Measurements from ENCODE around the gene DDAH2. TPM values are rescaled to one million over a fixed set of nuclear protein-coding genes. Genes with fewer than 3 reads are reported as not detected.
A peak's percentile ranks its signal among the peaks of the same experiment; 100 is the strongest.

DDAH2 gene
- total and polyA plus RNA-seq, 4 donors, result 62.9 to 207 (median 168) TPM

DNA sequence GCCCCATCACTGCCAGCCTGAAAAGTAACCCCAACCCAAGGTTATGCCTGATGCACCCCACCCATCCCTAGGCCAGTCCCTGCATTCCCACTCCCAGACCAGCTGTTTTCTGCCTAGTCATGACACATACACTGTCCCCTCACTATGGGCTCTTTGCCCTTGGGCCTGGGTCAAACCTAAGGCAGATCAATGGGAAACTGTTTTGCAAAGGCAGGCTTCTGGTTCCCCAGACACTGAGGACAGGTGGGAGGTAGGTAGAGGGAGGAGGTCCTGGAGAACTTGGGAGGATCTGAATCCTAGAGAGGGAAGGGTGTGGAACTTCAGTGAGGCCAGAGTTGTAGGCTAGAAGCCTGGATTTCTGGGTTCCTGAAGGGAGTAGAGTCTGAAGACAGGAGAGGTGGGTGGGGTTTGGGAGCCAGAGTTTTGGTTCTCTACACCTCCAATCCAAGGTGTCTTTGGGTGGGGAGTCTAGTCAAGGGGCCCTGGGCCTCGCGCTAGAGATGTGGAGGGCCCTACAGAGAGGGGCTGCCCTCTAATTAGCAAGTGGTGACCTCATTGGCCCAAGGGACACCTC is 5.2 kb upstream of the DDAH2 start:
- H3K4me3 ChIP-seq (ENCODE audit: low read depth, low read length), result peak overlapping the region; percentile 68
- peak overlapping the region; percentile 84 for H3K27ac ChIP-seq (ENCODE audit: low read depth, low read length)
- DNase-seq (ENCODE audit: low read depth in 4 of 6, low spot score in 6 of 6), result no peak

GRCh38 chr6:31733734-31734133 is 4.6 kb upstream of the DDAH2 start:
- no peak overlapping the region for H3K27ac ChIP-seq (ENCODE audit: low read depth, low read length)
- H3K27me3 ChIP-seq (ENCODE audit: control insufficient read depth, insufficient read depth, low read length), result peaks cover 2% of the 10 kb centered on the region
- H3K4me3 ChIP-seq (ENCODE audit: low read depth, low read length), result no peak overlapping the region
- H3K4me1 ChIP-seq (ENCODE audit: control insufficient read depth, insufficient read depth, low read length), result peaks cover 41% of the 10 kb centered on the region
- H3K9me3 ChIP-seq (ENCODE audit: control insufficient read depth, insufficient read depth, low read length), result no peaks in the 10 kb centered on the region
- DNase-seq (ENCODE audit: low read depth in 4 of 6, low spot score in 6 of 6), result no peak
- WGBS (ENCODE audit: insufficient coverage), result 92% methylated on average over 4 of the region's 4 CpGs
- peaks cover 9% of the 10 kb centered on the region for H3K36me3 ChIP-seq (ENCODE audit: control insufficient read depth, insufficient read depth, low read length)

More for the DNA sequence above, 5.2 kb upstream of the DDAH2 start:
- Histone ChIP-seq H3K27me3 (ENCODE audit: control insufficient read depth, insufficient read depth, low read length) (peaks cover 2% of the 10 kb centered on the region), H3K9me3 (ENCODE audit: control insufficient read depth, insufficient read depth, low read length) (no peaks in the 10 kb centered on the region), H3K36me3 (ENCODE audit: control insufficient read depth, insufficient read depth, low read length) (peaks cover 6% of the 10 kb centered on the region), H3K4me1 (ENCODE audit: control insufficient read depth, insufficient read depth, low read length) (peaks cover 38% of the 10 kb centered on the region)
- WGBS (ENCODE audit: insufficient coverage), result no CpG with 5 or more reads among the region's 2 CpGs

DNA sequence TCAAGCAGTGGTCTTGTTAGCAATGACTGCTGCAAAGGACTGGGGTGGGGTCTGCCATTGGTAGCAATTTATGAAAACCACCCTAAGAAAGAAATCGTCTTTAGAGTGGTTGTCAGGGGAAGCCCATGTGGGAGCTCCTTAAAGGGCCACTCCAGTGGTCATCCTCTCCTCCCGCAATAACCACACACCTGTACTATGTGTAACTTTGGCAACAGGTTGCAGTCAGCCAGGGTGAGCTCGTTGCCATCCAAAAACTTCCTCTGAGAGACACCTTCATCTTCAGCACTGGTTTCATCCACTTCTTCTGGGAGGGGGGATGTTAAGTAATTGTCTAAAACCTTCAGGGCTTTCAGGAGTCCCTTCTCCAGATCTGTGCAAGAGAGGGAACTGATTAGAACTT is 2.9 kb upstream of the DDAH2 start:
- no peaks in the 10 kb centered on the region for H3K9me3 ChIP-seq (ENCODE audit: control insufficient read depth, insufficient read depth, low read length)
- no peak for DNase-seq (ENCODE audit: low read depth in 4 of 6, low spot score in 6 of 6)
- H3K4me3 ChIP-seq (ENCODE audit: low read depth, low read length), result no peak overlapping the region
- peaks cover 25% of the 10 kb centered on the region for H3K36me3 ChIP-seq (ENCODE audit: control insufficient read depth, insufficient read depth, low read length)
- H3K4me1 ChIP-seq (ENCODE audit: control insufficient read depth, insufficient read depth, low read length), result peaks cover 47% of the 10 kb centered on the region
- peaks cover 2% of the 10 kb centered on the region for H3K27me3 ChIP-seq (ENCODE audit: control insufficient read depth, insufficient read depth, low read length)
- no CpG with 5 or more reads among the region's 3 CpGs for WGBS (ENCODE audit: insufficient coverage)
- no peak overlapping the region for H3K27ac ChIP-seq (ENCODE audit: low read depth, low read length)

GRCh38 chr6:31730631-31731086 is 1.6 kb upstream of the DDAH2 start:
- 93% methylated on average over 3 of the region's 11 CpGs for WGBS (ENCODE audit: insufficient coverage)
- no peaks in the 10 kb centered on the region for H3K9me3 ChIP-seq (ENCODE audit: control insufficient read depth, insufficient read depth, low read length)
- H3K27ac ChIP-seq (ENCODE audit: low read depth, low read length), result peak overlapping the region; percentile 99
- H3K4me3 ChIP-seq (ENCODE audit: low read depth, low read length), result peak overlapping the region; percentile 99
- DNase-seq (ENCODE audit: low read depth in 4 of 6, low spot score in 6 of 6), result no peak
- H3K27me3 ChIP-seq (ENCODE audit: control insufficient read depth, insufficient read depth, low read length), result peaks cover 2% of the 10 kb centered on the region
- peaks cover 43% of the 10 kb centered on the region for H3K4me1 ChIP-seq (ENCODE audit: control insufficient read depth, insufficient read depth, low read length)
- H3K36me3 ChIP-seq (ENCODE audit: control insufficient read depth, insufficient read depth, low read length), result peaks cover 37% of the 10 kb centered on the region

DNA sequence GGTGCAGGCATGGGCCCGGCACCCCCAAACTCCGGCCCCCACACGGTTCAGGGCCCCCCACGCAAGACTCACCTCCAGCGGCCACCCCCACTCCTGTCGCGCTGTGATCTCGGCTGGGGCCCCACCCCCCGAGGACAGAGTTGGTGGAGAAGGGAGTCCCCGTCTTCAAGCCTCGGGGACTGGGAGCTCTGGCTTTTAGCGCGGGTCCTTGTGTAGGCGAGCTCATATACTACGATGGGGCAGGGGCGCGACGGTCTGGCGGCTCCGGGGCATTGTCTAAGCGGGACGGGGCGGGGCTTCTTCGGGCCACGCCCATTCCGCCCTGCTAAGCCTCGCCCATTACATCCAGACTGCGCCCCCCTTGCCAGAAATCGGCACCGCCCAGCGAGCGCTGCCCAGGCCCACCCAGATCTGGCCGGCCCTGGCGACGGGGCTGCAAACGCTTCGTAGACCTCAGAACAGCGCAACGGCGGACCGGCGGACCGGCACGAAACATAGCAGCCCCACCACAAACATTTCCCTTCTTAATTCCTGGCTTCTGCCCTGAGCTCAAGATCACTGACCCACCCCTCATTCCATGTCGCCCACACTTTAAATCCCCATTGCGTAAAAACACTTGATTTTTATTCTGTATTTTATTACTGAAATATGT is 1.0 kb upstream of the DDAH2 start:
- Histone ChIP-seq H3K9me3 (ENCODE audit: control insufficient read depth, insufficient read depth, low read length) (no peaks in the 10 kb centered on the region), H3K27ac (ENCODE audit: low read depth, low read length) (peak overlapping the region; percentile 99), H3K27me3 (ENCODE audit: control insufficient read depth, insufficient read depth, low read length) (no peaks in the 10 kb centered on the region), H3K4me1 (ENCODE audit: control insufficient read depth, insufficient read depth, low read length) (peaks cover 40% of the 10 kb centered on the region), H3K4me3 (ENCODE audit: low read depth, low read length) (peak overlapping the region; percentile 99), H3K36me3 (ENCODE audit: control insufficient read depth, insufficient read depth, low read length) (peaks cover 42% of the 10 kb centered on the region)
- under 1% methylated on average over 37 of the region's 46 CpGs for WGBS (ENCODE audit: insufficient coverage)
- DNase-seq (ENCODE audit: low read depth in 4 of 6, low spot score in 6 of 6), result peak in 5 of 6 donors; percentile 73 to 97 (median 83)

GRCh38 chr6:31729515-31729978 is 448 bp upstream of the DDAH2 start:
- Histone ChIP-seq H3K4me1 (ENCODE audit: control insufficient read depth, insufficient read depth, low read length) (peaks cover 34% of the 10 kb centered on the region), H3K27ac (ENCODE audit: low read depth, low read length) (peak overlapping the region; percentile 99), H3K9me3 (ENCODE audit: control insufficient read depth, insufficient read depth, low read length) (no peaks in the 10 kb centered on the region), H3K27me3 (ENCODE audit: control insufficient read depth, insufficient read depth, low read length) (no peaks in the 10 kb centered on the region), H3K4me3 (ENCODE audit: low read depth, low read length) (peak overlapping the region; percentile 99), H3K36me3 (ENCODE audit: control insufficient read depth, insufficient read depth, low read length) (peaks cover 47% of the 10 kb centered on the region)
- peak; percentile 78 to 97 (median 87) for DNase-seq (ENCODE audit: low read depth in 4 of 6, low spot score in 6 of 6)
- WGBS (ENCODE audit: insufficient coverage), result 0% methylated on average over 26 of the region's 29 CpGs

- H3K27ac ChIP-seq (ENCODE audit: low read depth, low read length), result peak overlapping the region; percentile 99
- peaks cover 58% of the 10 kb centered on the region for H3K36me3 ChIP-seq (ENCODE audit: control insufficient read depth, insufficient read depth, low read length)
These were observed 1.1 kb downstream of the DDAH2 start for GRCh38 chr6:31727717-31728671.

DNA sequence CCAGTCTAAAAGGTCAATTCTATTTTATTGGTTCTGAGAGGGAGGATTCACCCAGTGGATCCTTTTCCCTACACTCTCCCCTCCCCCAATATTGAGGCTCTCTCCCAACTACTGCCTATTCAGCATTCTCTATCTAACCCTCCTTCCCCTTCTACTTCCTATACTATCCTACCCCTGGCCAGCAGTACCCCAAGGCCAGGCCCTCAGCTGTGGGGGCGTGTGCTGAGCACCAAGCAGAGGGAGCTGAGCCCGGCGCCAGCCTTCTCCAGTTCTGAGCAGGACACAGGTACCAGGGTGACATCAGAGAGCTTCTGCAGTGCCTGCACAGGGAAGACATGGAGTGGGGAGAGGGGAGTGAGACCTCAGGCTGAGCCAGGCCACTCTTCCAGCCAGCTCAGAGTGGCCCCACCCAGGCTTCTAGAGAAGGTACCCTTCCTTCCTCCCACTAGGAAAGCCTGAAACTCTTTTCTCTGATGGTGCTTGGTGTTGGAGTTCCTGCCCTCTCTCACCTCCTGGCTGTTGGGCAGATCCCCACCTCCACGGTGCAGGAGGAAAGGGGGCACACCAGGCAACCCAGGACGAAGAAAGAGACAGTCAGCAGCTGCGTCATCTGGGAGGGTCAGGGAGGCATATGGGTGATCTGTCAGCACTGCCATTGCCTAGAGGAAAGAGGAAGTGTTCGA is 1.9 kb downstream of the DDAH2 start:
- no peak for DNase-seq (ENCODE audit: low read depth in 4 of 6, low spot score in 6 of 6)
- Histone ChIP-seq H3K9me3 (ENCODE audit: control insufficient read depth, insufficient read depth, low read length) (no peaks in the 10 kb centered on the region), H3K4me3 (ENCODE audit: low read depth, low read length) (no peak overlapping the region), H3K27ac (ENCODE audit: low read depth, low read length) (peak overlapping the region; percentile 36), H3K27me3 (ENCODE audit: control insufficient read depth, insufficient read depth, low read length) (no peaks in the 10 kb centered on the region), H3K4me1 (ENCODE audit: control insufficient read depth, insufficient read depth, low read length) (peaks cover 28% of the 10 kb centered on the region), H3K36me3 (ENCODE audit: control insufficient read depth, insufficient read depth, low read length) (peaks cover 55% of the 10 kb centered on the region)
- 87% methylated on average over 6 of the region's 7 CpGs for WGBS (ENCODE audit: insufficient coverage)

More at GRCh38 chr6:31727717-31728671, 1.1 kb downstream of the DDAH2 start:
- Histone ChIP-seq H3K4me3 (ENCODE audit: low read depth, low read length) (peak overlapping the region; percentile 99), H3K9me3 (ENCODE audit: control insufficient read depth, insufficient read depth, low read length) (no peaks in the 10 kb centered on the region), H3K27me3 (ENCODE audit: control insufficient read depth, insufficient read depth, low read length) (no peaks in the 10 kb centered on the region), H3K4me1 (ENCODE audit: control insufficient read depth, insufficient read depth, low read length) (peaks cover 28% of the 10 kb centered on the region)
- WGBS (ENCODE audit: insufficient coverage), result 62% methylated on average over 34 of the region's 41 CpGs
- DNase-seq (ENCODE audit: low read depth in 4 of 6, low spot score in 6 of 6), result no peak
